GM23248 (cell line): ENCODE data around the gene LDLRAD4. TPM values are rescaled to one million over a fixed set of nuclear protein-coding genes. Genes with fewer than 3 reads are reported as not detected.
"Not testable (repeated sequence)": the region's sequence is repeated elsewhere in the genome, so short reads cannot be mapped to it uniquely, and the experiment has no call there.

Experiments used
- DNase-seq: peaks from one replicate; pipeline ENCODE4 v3.0.0-alpha.2; 2015
- H2AFZ ChIP-seq: fragments of 200-600 bp; sonication (generic); 2 replicates; pipeline ENCODE4 v1.6.1; 2016; ENCODE audit warnings: antibody characterized with exemption
- H3F3A ChIP-seq: fragments of 200-600 bp; sonication (generic); 2 replicates; pipeline ENCODE4 v1.6.1; 2016; ENCODE audit warnings: mild to moderate bottlenecking, antibody characterized with exemption, mixed run types; ENCODE audit not compliant: insufficient read depth
- H3K27ac ChIP-seq: fragments of 200-600 bp; sonication (generic); 2 replicates; pipeline ENCODE4 v1.5.1; 2016; ENCODE audit warnings: mild to moderate bottlenecking
- H3K27me3 ChIP-seq: fragments of 200-600 bp; sonication (generic); replicated peaks from 2 replicates; pipeline ENCODE4 v1.6.1; 2016; ENCODE audit warnings: mild to moderate bottlenecking; ENCODE audit not compliant: insufficient read depth
- H3K36me3 ChIP-seq: fragments of 200-600 bp; sonication (generic); 2 replicates; pipeline ENCODE4 v1.6.1; 2016; ENCODE audit warnings: low read depth, mild to moderate bottlenecking
- H3K4me1 ChIP-seq: fragments of 200-600 bp; sonication (generic); 2 replicates; pipeline ENCODE4 v1.6.1; 2016; ENCODE audit warnings: mild to moderate bottlenecking; ENCODE audit not compliant: insufficient read depth
- H3K4me2 ChIP-seq: fragments of 200-600 bp; sonication (generic); one replicate; pipeline ENCODE4 v1.6.1; 2016; ENCODE audit warnings: mild to moderate bottlenecking; ENCODE audit not compliant: unreplicated experiment
- H3K4me3 ChIP-seq: fragments of 200-600 bp; sonication (generic); 2 replicates; pipeline ENCODE4 v1.5.1; 2016; ENCODE audit warnings: mild to moderate bottlenecking
- H3K79me2 ChIP-seq: fragments of 200-600 bp; sonication (generic); 2 replicates; pipeline ENCODE4 v1.6.1; 2016; ENCODE audit warnings: mild to moderate bottlenecking; ENCODE audit not compliant: insufficient read depth
- H3K9ac ChIP-seq: fragments of 200-600 bp; sonication (generic); 2 replicates; pipeline ENCODE4 v1.6.1; 2016; ENCODE audit warnings: mild to moderate bottlenecking
- H3K9me2 ChIP-seq: fragments of 200-600 bp; sonication (generic); 2 replicates; pipeline ENCODE4 v1.6.1; 2016; ENCODE audit warnings: mixed run types, mild to moderate bottlenecking, moderate library complexity; ENCODE audit not compliant: insufficient read depth
- H3K9me3 ChIP-seq: fragments of 200-600 bp; sonication (generic); one replicate; pipeline ENCODE4 v1.6.1; 2017; ENCODE audit warnings: low read depth
- H4K20me1 ChIP-seq: fragments of 200-600 bp; sonication (generic); 2 replicates; pipeline ENCODE4 v1.6.0; 2016; ENCODE audit not compliant: insufficient read depth
- EZH2 ChIP-seq: fragments of 200-600 bp; sonication (generic); IDR thresholded peaks from 2 replicates; pipeline ENCODE4 v1.6.1; 2018; ENCODE audit warnings: antibody characterized with exemption, mild to moderate bottlenecking; ENCODE audit not compliant: insufficient read depth, poor library complexity, severe bottlenecking
- EZH2phosphoT487 ChIP-seq: fragments of 200-600 bp; sonication (generic); IDR thresholded peaks from 2 replicates; pipeline ENCODE4 v1.6.1; 2018; ENCODE audit warnings: antibody characterized with exemption, moderate library complexity, mild to moderate bottlenecking, low read depth; ENCODE audit not compliant: insufficient read depth
- WGBS, 2 experiments: methylation state at CpG; one replicate each; pipeline ENCODE4 v1.1.6; 2015 to 2017; ENCODE audit warnings: low lambda C conversion rate in 2 of 2, low coverage in 1 of 2; ENCODE audit errors: missing lambda C conversion rate in 2 of 2; 5-methylcytosine and 5-hydroxymethylcytosine counted together
- in situ Hi-C: fragments of 300-500 bp; cut with MboI; formaldehyde crosslinking; loops from 2 replicates; pipeline ENCODE4 v1.15.0; 2020
- polyA plus RNA-seq: library from polyadenylated mRNA; unstranded; fragments of >200 nt; fragmentation: Nextera tagmentation; extraction: Ambion mirVana; gene quantifications from 2 replicates; pipeline ENCODE4 v1.2.1, GENCODE V29; 2016
- total RNA-seq: library from RNA; depleted of rRNA; stranded (reverse); fragments of >200 nt; shearing (Covaris generic); gene quantifications from 2 replicates; pipeline ENCODE4 v1.2.3, GENCODE V29; 2014

LDLRAD4 gene
- total and polyA plus RNA-seq, 2 experiments from 2014 or later = not detected

GRCh38 chr18:13684546-13684945, 466.0 kb downstream of the LDLRAD4 start:
- H4K20me1 ChIP-seq = 0 out of 2 replicates have a peak, but pooled peaks cover 11% of the 10 kb centered on the region
- no peak for TF ChIP-seq EZH2phosphoT487
- TF ChIP-seq EZH2 = no peak
- in situ Hi-C loops = loop anchor here (10.0 kb wide), 1 partner anchor 60 kb away; no protein-coding TSS in a partner anchor
- H3K4me1 ChIP-seq = no peaks in the 10 kb centered on the region
- no peaks in the 10 kb centered on the region for H3K9me3 ChIP-seq
- WGBS, 2 experiments = 97 to 99% methylated on average over 4 of the region's 4 CpGs
- H3K4me3 ChIP-seq = no peak overlapping the region
- peaks cover 7% of the 10 kb centered on the region; the same call in 1 of the 2 replicates for H3K36me3 ChIP-seq
- H3K27me3 ChIP-seq = no peaks in the 10 kb centered on the region
- no peaks in the 10 kb centered on the region for H3K9me2 ChIP-seq
- no peak overlapping the region for H3K4me2 ChIP-seq
- H3F3A ChIP-seq = no peaks in the 10 kb centered on the region
- H3K79me2 ChIP-seq = peaks cover 100% of the 10 kb centered on the region
- no peak overlapping the region for H2AFZ ChIP-seq
- no peak for DNase-seq
- no peak overlapping the region for H3K9ac ChIP-seq
- no peak overlapping the region for H3K27ac ChIP-seq

- Histone ChIP-seq H3K4me1 (no peaks in the 10 kb centered on the region), H3K4me3 (no peak overlapping the region), H3K36me3 (no peaks in the 10 kb centered on the region), H3F3A (no peaks in the 10 kb centered on the region), H3K9ac (no peak overlapping the region), H3K27ac (no peak overlapping the region), H3K79me2 (peaks cover 93% of the 10 kb centered on the region), H2AFZ (no peak overlapping the region), H4K20me1 (0 out of 2 replicates have a peak, but pooled peaks cover 5% of the 10 kb centered on the region), H3K9me2 (no peaks in the 10 kb centered on the region), H3K4me2 (no peak overlapping the region), H3K9me3 (no peaks in the 10 kb centered on the region), H3K27me3 (no peaks in the 10 kb centered on the region)
- no peak for TF ChIP-seq EZH2
- TF ChIP-seq EZH2phosphoT487 = no peak
- WGBS, 2 experiments = 83 to 84% methylated on average over 21 of the region's 21 CpGs
- no peak for DNase-seq
- in situ Hi-C loops = loop anchor here (10.0 kb wide), 1 partner anchor 56 kb away; no protein-coding TSS in a partner anchor
Measured at GRCh38 chr18:13688191-13689136, 469.9 kb downstream of the LDLRAD4 start.

- H3F3A ChIP-seq, H2AFZ ChIP-seq, H3K4me1 ChIP-seq, DNase-seq, H4K20me1 ChIP-seq, H3K27me3 ChIP-seq, H3K9me2 ChIP-seq, H3K4me2 ChIP-seq, H3K27ac ChIP-seq, H3K36me3 ChIP-seq, H3K9ac ChIP-seq, H3K4me3 ChIP-seq, in situ Hi-C loops, H3K9me3 ChIP-seq: not testable (repeated sequence)
- peaks cover 91% of the 10 kb centered on the region for H3K79me2 ChIP-seq
- WGBS, 2 experiments = 96 to 99% methylated on average over 9 of the region's 9 CpGs
Measured at GRCh38 chr18:13690060-13690459, 471.5 kb downstream of the LDLRAD4 start.

GRCh38 chr18:13695337-13695736, 476.8 kb downstream of the LDLRAD4 start:
- H3K36me3 ChIP-seq, H3K9me3 ChIP-seq, H3K4me3 ChIP-seq, H4K20me1 ChIP-seq, H3K9ac ChIP-seq, H3K4me2 ChIP-seq, H3K9me2 ChIP-seq, H2AFZ ChIP-seq, H3F3A ChIP-seq, H3K4me1 ChIP-seq, H3K27me3 ChIP-seq, DNase-seq, H3K27ac ChIP-seq, in situ Hi-C loops: not testable (repeated sequence)
- WGBS, 2 experiments = 93 to 99% methylated on average over 5 of the region's 5 CpGs
- H3K79me2 ChIP-seq = peaks cover 92% of the 10 kb centered on the region
